Left cardiac atrium (tissue), 4 donors: ENCODE results near the gene NT5DC3. TPM values are rescaled to one million over a fixed set of nuclear protein-coding genes. Genes with fewer than 3 reads are reported as not detected.
"Not testable (repeated sequence)": the region's sequence is repeated elsewhere in the genome, so short reads cannot be mapped to it uniquely, and the experiment has no call there.

Source experiments
- ATAC-seq, 2 donors: fragments of 200-7000 bp; cut with Tn5 transposase; one replicate each; pipeline ENCODE4 v1.9.1; 2020; ENCODE audit warnings: mild to moderate bottlenecking in 2 of 2, moderate library complexity in 2 of 2
- DNase-seq: peaks from one replicate; pipeline ENCODE4 v3.0.0-alpha.2; 2020
- intact Hi-C, 2 donors: fragments of 100-400 bp; cut with DNase I; formaldehyde crosslinking; loops; one replicate each; pipeline versions ENCODE4 v1.14.1 to v1.15.1; 2022 to 2023
- total RNA-seq, 2 donors: library from RNA; stranded (reverse); fragmentation: NEBNext Ultra II Directional; extraction: Animal tissue kit (Norgen Biotek cat#: 25700); gene quantifications; one replicate each; pipeline ENCODE4 v1.2.1, GENCODE V29; 2021
- donor health status: DM: no; HTN: yes; CAD: no.
- donor health status: DM: no; HTN: yes; CAD: no; lungs with severe emphysema.
- donor health status: DM: yes; HTN: yes; CAD: no.
- donor health status: Dilated cardiomyopathy.

The NT5DC3 gene
- total RNA-seq, 2 donors from 2014 or later = 2.4 to 4.9 TPM

DNA sequence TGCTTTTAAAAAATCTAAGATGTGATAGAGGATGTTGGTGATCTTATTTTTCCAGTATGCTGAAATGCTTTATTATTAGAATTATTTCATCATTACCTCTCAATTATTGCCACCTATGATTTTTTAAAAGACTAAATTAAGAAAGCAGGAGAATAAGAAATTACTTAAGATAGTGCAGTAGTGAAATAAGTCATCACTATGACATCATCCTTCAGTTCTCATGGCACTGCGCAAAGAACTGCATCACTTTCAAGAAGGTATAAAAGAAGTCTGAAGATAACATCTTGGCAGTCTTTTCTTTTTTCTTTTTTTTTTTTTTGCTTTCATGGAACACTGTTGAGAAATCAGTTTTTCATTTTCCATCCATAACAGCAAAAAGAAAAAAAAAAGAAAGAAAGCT lies 24.4 kb downstream of the NT5DC3 start:
- no peak for ATAC-seq
- no peak for DNase-seq
- intact Hi-C loops = no loop called here

GRCh38 chr12:103814436-103814835 lies 26.6 kb downstream of the NT5DC3 start:
- intact Hi-C loops = no loop called here
- ATAC-seq (peak in 1 of 2 donors; percentile 53), DNase-seq (no peak)

GRCh38 chr12:103813949-103814348 lies 27.1 kb downstream of the NT5DC3 start:
- DNase-seq = no peak
- intact Hi-C loops = no loop called here
- ATAC-seq = peak; percentile 30 to 66

DNA sequence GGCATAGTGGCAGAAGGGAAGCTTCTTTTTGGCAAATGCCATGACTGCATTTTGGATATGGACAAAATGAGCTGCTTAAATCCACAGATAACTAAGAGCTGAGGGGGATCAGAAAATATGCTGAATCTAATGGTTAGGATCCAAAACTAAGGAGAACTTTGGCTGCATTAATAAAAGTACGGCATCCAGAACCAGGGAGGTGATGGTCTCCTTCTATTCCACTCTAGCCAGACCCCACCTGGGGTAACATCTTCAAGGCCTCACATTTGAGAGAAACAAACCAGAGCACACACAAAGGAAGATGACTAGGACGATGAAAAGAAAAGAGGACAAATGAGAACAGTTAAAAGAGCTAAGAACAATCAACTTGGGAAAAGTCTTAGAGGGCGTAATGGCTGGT lies 27.6 kb downstream of the NT5DC3 start:
- ATAC-seq (no peak), DNase-seq (no peak)
- intact Hi-C loops = no loop called here

GRCh38 chr12:103812789-103813188 lies 28.2 kb downstream of the NT5DC3 start:
- DNase-seq = no peak
- ATAC-seq = no peak
- intact Hi-C loops = no loop called here

DNA sequence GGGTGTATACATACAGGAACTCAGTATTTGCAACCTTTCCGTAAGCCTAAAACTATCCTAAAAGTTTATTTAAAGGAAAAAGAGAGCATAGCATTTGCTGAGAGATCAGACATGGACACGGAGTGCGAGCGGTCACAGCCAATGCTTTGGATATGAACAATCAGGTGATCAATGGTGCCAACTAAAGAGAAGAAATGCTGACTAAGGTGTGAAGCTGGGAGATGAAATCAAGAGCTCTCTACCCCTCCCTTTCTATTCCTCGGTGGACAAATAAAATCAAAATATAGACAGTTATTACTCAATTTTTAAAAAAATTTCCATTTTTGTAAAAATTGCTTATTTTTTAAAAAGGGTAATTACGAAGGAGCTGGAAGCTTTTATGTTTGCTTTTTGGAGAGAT lies 29.2 kb downstream of the NT5DC3 start:
- DNase-seq (no peak), ATAC-seq (no peak)
- intact Hi-C loops = no loop called here

DNA sequence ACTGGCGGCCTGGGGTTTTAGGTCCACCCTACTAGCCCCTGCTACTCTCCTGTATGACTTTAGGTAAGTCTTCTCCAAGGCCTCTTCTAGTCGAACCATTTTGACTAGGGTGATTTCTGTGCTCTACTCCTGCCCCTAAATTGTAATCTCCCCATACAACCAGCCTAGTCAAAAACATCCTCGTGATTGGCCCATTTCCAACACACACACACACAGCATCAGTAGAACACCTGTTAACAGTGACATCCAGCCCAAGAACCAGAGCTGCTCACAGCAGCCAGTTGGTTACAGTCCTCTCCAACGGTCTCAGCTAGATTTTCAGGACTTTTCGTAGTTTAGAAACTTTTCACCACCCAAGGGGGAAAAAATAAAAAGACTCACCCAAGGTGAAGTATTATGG lies 30.9 kb downstream of the NT5DC3 start:
- intact Hi-C loops = no loop called here
- ATAC-seq (no peak), DNase-seq (no peak)

DNA sequence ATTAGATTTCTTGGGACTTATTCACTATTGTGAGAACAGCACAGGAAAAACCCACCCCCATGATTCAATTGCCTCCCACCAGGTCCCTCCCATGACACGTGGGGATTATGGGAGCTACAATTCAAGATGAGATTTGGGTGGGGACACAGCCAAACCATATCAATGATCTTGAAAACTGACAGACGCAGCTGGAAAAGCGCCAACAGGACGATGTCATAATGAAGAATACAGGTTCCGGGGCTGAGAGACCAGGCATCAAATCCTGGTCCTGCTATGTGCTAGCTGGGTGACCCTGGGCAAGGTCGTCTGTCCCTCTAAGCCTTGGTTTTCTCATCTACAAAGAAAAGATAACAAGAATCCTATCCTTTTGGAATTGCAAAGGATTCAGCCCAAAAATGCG lies 31.4 kb downstream of the NT5DC3 start:
- ATAC-seq, DNase-seq, intact Hi-C loops: not testable (repeated sequence)

DNA sequence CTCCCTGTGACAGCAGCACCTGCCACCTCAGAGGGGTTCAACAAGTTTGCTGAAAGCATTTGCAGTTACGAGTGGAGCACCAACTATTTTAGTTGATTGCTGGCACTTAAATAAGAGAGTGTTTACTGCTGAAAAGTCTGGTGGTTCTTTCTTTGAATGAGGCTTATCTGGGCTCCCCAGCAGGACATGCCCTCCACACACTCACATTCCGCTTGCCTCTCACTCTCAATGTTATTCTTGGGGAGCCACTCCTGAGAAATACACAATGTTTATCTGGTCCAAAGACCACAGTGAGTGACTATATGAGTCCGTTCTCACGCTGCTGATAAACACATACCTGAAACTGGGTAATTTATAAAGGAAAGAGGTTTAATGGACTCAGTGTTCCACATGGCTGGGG lies 31.9 kb downstream of the NT5DC3 start:
- intact Hi-C loops = no loop called here

DNA sequence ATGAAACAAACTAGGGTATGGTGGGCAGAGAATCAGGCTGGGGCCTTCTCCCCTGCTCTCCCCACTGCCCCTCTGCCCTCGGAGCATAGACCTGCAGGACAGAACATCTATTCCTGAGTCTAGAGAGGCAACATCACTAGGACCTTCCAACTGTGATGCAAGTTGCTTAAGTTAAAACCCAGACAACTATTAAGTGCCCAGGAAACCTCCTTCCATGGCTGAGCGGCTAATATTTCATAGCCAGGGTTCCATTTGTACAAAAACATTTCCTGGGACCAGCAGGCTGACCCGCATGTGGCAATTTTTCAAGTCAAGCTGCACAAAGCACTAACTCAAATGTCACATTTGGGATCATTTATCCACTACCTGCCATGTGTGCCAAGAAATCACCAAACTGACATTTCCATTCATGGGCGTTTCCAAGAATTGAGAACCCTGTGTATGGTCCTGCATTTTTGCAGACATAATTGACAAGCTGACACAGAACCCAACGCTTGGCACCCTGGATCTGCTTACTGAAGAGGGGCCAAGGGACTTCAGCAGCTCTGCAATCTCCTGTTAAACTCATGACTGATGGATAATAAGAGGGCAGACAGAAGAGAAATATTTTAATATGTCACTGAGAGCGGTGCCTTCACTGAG lies 32.7 kb downstream of the NT5DC3 start:
- intact Hi-C loops = no loop called here
- ATAC-seq (no peak), DNase-seq (no peak)

More for the DNA sequence above, 31.9 kb downstream of the NT5DC3 start:
- DNase-seq (no peak), ATAC-seq (no peak)

- ATAC-seq (no peak), DNase-seq (no peak)
- intact Hi-C loops = no loop called here
Measured at GRCh38 chr12:103807561-103808238, 33.3 kb downstream of the NT5DC3 start.

- intact Hi-C loops = no loop called here
- ATAC-seq (no peak), DNase-seq (no peak)
Measured at GRCh38 chr12:103806803-103807202, 34.2 kb downstream of the NT5DC3 start.

DNA sequence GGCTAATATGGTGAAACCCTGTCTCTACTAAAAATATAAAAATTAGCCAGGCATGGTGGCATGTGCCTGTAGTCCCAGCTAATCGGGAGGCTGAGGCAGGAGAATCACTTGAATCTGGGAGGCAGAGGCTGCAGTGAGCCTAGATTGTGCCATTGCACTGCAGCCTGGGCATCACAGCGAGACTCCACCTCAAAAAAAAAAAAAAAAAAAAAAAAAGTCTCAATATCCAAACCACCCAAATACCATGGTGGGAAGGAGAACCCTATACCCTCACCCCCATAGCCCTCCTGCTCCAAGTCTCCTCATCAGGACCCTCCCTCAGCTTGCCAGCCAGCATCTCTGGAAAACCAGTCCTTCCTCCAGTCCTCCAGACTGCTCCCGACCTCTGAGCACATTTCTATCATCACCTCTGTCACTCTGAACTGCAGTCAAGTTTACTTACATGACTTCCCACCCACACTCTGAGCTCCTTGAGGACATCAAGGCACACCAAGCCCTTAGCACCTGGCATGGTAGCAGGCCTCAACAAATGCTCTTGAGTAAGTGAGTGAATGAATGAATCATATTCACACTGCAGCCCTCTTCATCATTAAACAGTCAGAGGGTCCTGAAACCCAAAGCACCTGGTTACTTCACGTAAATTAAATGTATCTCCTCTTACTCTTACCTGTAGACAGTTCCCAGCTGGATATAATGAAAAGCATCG lies 35.2 kb downstream of the NT5DC3 start:
- intact Hi-C loops = no loop called here

DNA sequence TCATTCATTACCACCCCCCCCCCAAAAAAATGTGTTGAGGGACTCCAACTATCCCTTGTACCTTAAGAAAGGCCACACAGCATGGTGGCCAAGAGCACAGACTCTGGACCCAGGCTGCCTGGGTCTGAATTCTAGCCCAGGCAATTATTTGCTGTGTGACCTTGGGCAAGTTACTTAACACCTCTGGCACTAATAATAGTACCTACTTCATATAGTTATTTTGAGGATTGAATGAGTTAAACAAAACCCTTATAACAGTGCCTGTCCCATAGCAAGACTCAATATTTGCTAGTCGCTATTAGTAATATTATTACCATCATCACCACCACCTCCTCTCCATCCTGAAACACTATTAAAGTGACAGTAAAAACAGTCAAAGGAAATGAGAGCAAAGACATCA lies 37.2 kb downstream of the NT5DC3 start:
- intact Hi-C loops = no loop called here
- no peak for DNase-seq
- no peak for ATAC-seq

More for the DNA sequence above, 35.2 kb downstream of the NT5DC3 start:
- no peak for DNase-seq
- no peak for ATAC-seq

GRCh38 chr12:103802586-103802886 lies 38.5 kb downstream of the NT5DC3 start:
- ATAC-seq (no peak), DNase-seq (no peak)
- intact Hi-C loops = no loop called here

GRCh38 chr12:103801709-103802585 lies 39.1 kb downstream of the NT5DC3 start:
- intact Hi-C loops = no loop called here

DNA sequence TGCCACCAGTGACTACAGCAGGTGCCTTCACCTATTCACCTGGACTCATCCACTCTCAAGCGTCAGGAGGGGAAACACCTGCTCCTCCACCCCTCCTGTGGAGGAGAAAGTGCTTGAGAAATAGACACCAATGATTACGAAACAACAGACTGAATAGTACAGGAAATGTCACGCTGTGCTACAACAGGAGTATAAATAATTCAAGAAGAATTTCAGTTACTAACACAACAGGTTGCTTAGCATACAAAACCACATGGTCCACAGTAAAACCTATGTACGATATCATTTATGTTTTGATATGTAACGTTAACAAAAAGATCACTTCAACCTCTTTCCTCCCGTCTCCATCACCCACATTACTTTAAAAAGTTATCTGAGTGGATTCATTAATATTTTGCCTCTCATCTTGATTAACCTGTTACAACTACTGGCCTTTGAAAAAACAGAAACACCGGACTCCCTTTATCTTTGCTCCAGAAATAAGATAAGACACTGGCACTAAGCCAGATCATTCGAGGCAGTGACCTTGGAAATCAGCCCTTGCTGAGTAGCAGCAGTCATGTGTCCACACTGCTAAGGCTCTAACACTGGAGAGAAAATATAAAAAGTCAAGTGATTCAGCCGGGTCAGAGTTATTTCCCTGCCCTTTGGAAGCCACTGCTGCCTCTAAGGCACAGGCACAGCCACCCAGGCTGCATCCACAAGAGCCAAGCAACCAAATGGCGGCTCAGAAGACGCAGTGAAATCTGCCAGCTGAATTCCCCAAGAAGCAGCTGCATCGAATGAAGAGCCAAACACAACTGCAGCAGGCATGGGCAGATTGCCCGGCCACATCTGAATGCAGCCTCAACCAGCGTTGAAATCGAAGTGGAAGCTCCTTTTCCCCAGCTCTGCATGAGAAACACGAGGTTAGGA lies 40.9 kb downstream of the NT5DC3 start:
- peak; percentile 69 for DNase-seq
- intact Hi-C loops = no loop called here

More at GRCh38 chr12:103801709-103802585, 39.1 kb downstream of the NT5DC3 start:
- DNase-seq = no peak
- no peak for ATAC-seq

DNA sequence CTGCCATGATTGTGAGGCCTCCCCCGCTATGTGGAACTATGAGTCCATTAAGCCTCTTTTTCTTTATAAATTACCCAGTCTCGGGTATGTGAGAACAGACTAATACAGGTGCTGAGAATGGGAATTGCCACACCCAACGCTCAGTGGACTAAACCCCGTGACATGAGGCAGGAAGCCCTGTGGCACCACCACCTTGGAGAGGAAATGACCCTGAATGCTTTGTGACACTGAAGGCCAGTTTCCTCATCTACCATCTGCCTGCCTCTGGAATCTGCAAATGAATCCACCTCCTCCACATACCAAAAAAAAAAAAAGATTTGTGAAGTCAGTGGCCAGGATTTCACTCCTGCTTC lies 41.6 kb downstream of the NT5DC3 start:
- intact Hi-C loops = no loop called here
- no peak for DNase-seq
- no peak for ATAC-seq

More for the DNA sequence above, 40.9 kb downstream of the NT5DC3 start:
- peak; percentile 74 to 80 for ATAC-seq

DNA sequence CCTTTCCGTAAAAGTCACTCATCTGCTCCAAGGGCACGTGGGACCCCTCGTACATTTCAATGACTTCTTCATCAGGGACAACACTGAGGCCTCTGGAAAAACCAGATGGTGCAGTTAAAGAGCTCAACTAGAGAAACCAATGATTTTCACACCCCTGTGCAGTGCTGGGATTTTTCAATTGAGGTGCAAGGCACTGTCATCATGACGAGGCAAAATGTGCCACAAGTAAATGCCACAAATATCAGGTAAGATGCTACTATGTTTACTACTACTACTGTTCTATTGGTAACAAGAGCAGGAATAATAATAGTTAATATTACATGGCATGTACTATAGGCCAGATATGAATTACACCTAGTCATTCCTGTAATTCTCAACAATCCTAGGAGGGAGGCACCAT lies 42.4 kb downstream of the NT5DC3 start:
- DNase-seq (no peak), ATAC-seq (no peak)
- intact Hi-C loops = no loop called here
